ENCODE data around the gene EPG5.

- TF ChIP-seq POLR2A (conservative IDR thresholded peaks at IDR 0.05) (no peak), HMBOX1 (IDR thresholded peaks at IDR 0.05) (no peak), MAFG (tag; conservative IDR thresholded peaks at IDR 0.05) (no peak), CEBPB (tag; IDR thresholded peaks at IDR 0.05) (no peak), ZNF780A (CRISPR knock-in tag; IDR thresholded peaks at IDR 0.05) (no peak), ZNF12 (CRISPR knock-in tag; IDR thresholded peaks at IDR 0.05) (no peak), TAF1 (IDR thresholded peaks at IDR 0.05; ENCODE audit: control insufficient read depth, extremely low read depth, insufficient read depth, low read length, severe bottlenecking) (no peak), SMAD3 (CRISPR knock-in tag; conservative IDR thresholded peaks at IDR 0.05) (no peak)
- TF ChIP-seq, protein P1, sequence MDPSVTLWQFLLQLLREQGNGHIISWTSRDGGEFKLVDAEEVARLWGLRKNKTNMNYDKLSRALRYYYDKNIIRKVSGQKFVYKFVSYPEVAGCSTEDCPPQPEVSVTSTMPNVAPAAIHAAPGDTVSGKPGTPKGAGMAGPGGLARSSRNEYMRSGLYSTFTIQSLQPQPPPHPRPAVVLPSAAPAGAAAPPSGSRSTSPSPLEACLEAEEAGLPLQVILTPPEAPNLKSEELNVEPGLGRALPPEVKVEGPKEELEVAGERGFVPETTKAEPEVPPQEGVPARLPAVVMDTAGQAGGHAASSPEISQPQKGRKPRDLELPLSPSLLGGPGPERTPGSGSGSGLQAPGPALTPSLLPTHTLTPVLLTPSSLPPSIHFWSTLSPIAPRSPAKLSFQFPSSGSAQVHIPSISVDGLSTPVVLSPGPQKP (CRISPR knock-in tag; IDR thresholded peaks at IDR 0.05) = no peak
- TF ChIP-seq, protein P2, sequence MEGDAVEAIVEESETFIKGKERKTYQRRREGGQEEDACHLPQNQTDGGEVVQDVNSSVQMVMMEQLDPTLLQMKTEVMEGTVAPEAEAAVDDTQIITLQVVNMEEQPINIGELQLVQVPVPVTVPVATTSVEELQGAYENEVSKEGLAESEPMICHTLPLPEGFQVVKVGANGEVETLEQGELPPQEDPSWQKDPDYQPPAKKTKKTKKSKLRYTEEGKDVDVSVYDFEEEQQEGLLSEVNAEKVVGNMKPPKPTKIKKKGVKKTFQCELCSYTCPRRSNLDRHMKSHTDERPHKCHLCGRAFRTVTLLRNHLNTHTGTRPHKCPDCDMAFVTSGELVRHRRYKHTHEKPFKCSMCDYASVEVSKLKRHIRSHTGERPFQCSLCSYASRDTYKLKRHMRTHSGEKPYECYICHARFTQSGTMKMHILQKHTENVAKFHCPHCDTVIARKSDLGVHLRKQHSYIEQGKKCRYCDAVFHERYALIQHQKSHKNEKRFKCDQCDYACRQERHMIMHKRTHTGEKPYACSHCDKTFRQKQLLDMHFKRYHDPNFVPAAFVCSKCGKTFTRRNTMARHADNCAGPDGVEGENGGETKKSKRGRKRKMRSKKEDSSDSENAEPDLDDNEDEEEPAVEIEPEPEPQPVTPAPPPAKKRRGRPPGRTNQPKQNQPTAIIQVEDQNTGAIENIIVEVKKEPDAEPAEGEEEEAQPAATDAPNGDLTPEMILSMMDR (IDR thresholded peaks at IDR 0.05 in 2 of 3, conservative IDR thresholded peaks at IDR 0.05 in 1 of 3; ENCODE audit: insufficient read depth in 2 of 3, low read depth in 1 of 3, low read length in 3 of 3) = no peak
Observed at GRCh38 chr18:45993438-45993837, 26.3 kb upstream of the EPG5 start.
